AG04450 (cell line): ENCODE data around the gene PRKAR2B. TPM values are rescaled to one million over a fixed set of nuclear protein-coding genes. Genes with fewer than 3 reads are reported as not detected.

Experiments
- CTCF ChIA-PET: fragments of 300-600, 350-600 bp; formaldehyde crosslinking; extraction: SDS; loops from one replicate; lab custom pipeline; 2022; ENCODE audit warnings: antibody characterized with exemption, inconsistent platforms; lab: Charles Lee
- POLR2A ChIA-PET: fragments of 350-600 bp; formaldehyde crosslinking; extraction: SDS; loops from one replicate; lab custom pipeline; 2021; ENCODE audit warnings: antibody characterized with exemption, inconsistent platforms; lab: Yijun Ruan, JAX
- DNase-seq: peaks from one replicate; pipeline ENCODE4 v3.0.0-alpha.2; 2011; ENCODE audit warnings: low read depth, low spot score
- H3K27ac ChIP-seq: one replicate; pipeline ENCODE4 v1.5.1; 2012; ENCODE audit warnings: low read depth, low read length, control low read depth
- H3K27me3 ChIP-seq: one replicate; pipeline ENCODE4 v1.6.0; 2012; ENCODE audit warnings: low read length; ENCODE audit not compliant: control insufficient read depth, insufficient read depth
- H3K4me3 ChIP-seq: 2 replicates; pipeline ENCODE4 v1.5.1; 2011; ENCODE audit warnings: mild to moderate bottlenecking, low read depth, low read length, control low read depth
- H3K9me3 ChIP-seq: 2 replicates; pipeline ENCODE4 v1.5.1; 2012; ENCODE audit warnings: low read length; ENCODE audit not compliant: control insufficient read depth, insufficient read depth
- polyA plus RNA-seq: library from polyadenylated mRNA; depleted of rRNA; stranded (reverse); fragments of >200 nt; gene quantifications from 2 replicates; pipeline ENCODE4 v1.2.3, GENCODE V29; 2011
- TF ChIP-seq, protein P1 (sequence below): IDR thresholded peaks from 2 replicates; pipeline ENCODE4 v1.5.1; 2011; ENCODE audit warnings: low read depth, low read length, control low read depth, inconsistent platforms

PRKAR2B gene
- polyA plus RNA-seq, 1 experiment = 13.0 TPM

DNA sequence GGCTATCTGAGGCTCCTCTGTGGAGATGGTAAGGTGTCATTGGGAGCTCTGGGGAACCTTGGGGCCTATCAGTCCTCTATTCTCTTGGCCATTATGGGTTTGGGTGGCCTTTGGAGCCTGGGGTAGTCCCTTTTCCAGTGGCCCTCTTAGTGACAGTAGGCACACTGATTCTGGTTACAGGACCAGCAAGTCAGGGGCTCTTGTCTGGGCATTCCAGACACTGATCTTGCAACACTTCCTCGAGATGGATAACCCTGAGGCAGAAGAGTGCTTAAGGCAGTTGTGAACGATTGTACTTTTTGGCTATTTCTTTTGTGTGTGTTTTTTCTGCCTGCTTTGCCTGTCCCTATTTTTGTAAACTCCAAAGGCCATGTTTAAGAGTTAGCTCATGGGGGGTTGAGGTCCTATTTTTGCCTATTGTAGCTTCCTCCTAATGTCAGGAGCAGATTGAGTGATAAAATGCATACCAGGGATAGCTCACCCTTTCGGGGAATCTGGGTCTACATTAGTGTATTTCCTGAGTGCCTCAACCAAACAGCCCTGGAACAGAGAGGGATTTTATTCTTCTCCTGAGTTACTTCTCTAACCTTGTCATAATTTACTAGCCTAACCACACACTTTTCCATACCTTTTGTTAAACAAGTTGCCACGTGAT lies 61.2 kb downstream of the PRKAR2B start:
- POLR2A ChIA-PET = no interaction called here
- CTCF ChIA-PET = no interaction called here
- Histone ChIP-seq H3K27ac (no peak overlapping the region), H3K27me3 (no peaks in the 10 kb centered on the region), H3K9me3 (no peaks in the 10 kb centered on the region), H3K4me3 (no peak overlapping the region)
- DNase-seq = no peak
- TF ChIP-seq, protein P1, sequence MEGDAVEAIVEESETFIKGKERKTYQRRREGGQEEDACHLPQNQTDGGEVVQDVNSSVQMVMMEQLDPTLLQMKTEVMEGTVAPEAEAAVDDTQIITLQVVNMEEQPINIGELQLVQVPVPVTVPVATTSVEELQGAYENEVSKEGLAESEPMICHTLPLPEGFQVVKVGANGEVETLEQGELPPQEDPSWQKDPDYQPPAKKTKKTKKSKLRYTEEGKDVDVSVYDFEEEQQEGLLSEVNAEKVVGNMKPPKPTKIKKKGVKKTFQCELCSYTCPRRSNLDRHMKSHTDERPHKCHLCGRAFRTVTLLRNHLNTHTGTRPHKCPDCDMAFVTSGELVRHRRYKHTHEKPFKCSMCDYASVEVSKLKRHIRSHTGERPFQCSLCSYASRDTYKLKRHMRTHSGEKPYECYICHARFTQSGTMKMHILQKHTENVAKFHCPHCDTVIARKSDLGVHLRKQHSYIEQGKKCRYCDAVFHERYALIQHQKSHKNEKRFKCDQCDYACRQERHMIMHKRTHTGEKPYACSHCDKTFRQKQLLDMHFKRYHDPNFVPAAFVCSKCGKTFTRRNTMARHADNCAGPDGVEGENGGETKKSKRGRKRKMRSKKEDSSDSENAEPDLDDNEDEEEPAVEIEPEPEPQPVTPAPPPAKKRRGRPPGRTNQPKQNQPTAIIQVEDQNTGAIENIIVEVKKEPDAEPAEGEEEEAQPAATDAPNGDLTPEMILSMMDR = no peak

DNA sequence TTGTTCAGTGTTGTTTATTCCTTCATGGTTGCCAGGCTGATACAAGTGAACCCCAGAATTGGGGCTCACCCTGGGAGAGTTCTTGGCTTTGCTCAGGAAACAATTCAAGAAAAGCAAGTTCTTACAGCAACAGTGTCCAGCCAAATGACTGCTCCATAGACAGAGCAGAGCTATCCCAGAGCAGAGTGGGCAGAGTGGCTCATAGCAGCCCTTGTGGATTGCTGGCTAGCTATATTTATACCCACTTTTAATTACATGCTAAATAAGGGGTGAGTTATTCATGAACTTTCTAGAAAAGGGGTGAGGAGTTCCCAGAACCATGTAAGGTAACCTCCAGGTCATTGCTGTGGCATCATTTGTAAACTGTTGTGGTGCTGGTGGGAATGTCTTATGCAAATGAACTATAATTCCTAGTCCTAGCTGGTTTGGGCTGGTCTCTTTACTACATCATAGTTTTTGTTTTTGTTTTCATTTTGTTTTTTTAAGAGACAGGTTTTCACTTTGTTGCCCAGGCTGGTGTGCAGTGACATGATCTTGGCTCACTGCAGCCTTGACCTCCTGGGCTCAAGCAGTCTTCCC lies 64.4 kb downstream of the PRKAR2B start:
- ChIA-PET CTCF (no interaction called here), POLR2A (no interaction called here)
- H3K9me3 ChIP-seq = no peaks in the 10 kb centered on the region
- H3K27ac ChIP-seq = no peak overlapping the region
- TF ChIP-seq, protein P1 = no peak
- no peak overlapping the region for H3K4me3 ChIP-seq
- DNase-seq = no peak
- no peaks in the 10 kb centered on the region for H3K27me3 ChIP-seq

DNA sequence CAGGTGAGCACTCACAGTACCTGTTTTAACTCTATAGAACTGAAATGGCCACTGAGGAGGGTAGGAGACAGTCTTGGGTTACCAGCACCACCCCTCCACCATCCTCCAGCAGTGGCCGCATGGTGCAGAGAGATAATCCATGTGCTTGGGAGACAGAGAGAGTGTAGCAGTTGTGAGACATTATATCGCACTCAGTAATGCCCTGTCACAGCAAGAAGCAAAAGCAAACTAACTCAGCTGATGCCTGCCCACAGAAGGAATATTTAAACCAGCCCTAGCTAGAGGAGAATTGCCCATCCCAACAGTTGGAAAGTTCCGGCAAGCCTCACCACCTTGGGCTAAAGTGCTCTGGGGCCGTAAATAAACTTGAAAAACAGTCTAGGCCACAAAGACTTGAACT lies 65.5 kb downstream of the PRKAR2B start:
- TF ChIP-seq, protein P1 = no peak
- no peak overlapping the region for H3K4me3 ChIP-seq
- no peaks in the 10 kb centered on the region for H3K27me3 ChIP-seq
- DNase-seq = no peak
- no peak overlapping the region for H3K27ac ChIP-seq
- ChIA-PET CTCF (no interaction called here), POLR2A (no interaction called here)
- H3K9me3 ChIP-seq = no peaks in the 10 kb centered on the region

DNA sequence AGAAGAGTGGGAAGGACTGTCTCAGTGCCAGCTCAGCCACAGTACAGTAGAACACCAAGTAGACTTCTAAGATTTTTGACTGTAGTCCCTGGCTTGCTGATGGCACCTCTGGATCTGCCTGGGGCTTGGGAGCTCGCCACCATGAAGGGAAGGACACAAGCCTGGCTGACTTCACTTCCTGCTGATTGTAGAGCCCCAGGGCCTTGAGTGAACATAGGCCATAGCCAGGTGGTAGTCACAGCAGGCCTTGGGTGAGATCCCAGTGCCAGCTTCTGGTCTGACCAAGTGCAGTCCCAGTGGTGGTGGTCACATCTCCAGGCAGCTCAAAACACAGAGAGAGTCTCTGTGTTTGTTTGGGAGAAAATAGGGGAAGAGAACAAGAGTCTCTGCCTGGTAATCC lies 66.7 kb downstream of the PRKAR2B start:
- TF ChIP-seq, protein P1 = no peak
- no peak overlapping the region for H3K27ac ChIP-seq
- H3K27me3 ChIP-seq = no peaks in the 10 kb centered on the region
- H3K9me3 ChIP-seq = no peaks in the 10 kb centered on the region
- ChIA-PET CTCF (interaction anchor here (1.4 kb wide), 1 partner anchor 36 kb away, joined by 3 read pairs; no protein-coding TSS in a partner anchor), POLR2A (no interaction called here)
- no peak for DNase-seq
- no peak overlapping the region for H3K4me3 ChIP-seq

DNA sequence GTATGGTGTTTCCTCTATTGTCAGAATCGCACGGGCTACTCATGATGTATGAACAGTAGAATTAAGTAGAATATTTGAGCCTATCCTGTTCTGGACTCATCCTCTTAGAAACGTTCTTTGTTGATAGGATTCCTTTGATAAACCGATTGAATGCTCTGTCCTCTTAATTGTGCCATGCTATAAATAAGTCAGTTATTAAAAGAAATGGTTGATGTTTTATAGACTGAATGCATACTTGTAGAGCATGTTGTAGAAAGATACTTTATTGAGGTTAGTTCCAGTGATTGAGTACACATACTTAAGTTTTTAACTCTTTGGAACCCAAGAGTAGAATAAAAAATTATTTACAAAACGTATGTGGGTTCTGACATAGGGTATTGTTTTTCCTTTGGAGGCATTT lies 69.4 kb downstream of the PRKAR2B start:
- ChIA-PET CTCF (no interaction called here), POLR2A (no interaction called here)
- TF ChIP-seq, protein P1 = no peak
- Histone ChIP-seq H3K4me3 (no peak overlapping the region), H3K27ac (no peak overlapping the region), H3K27me3 (no peaks in the 10 kb centered on the region), H3K9me3 (no peaks in the 10 kb centered on the region)
- DNase-seq = no peak
